ENCODE data around the gene SLC1A5.

- TF ChIP-seq CTCF (IDR thresholded peaks at IDR 0.05) (no peak), POLR2A (IDR thresholded peaks at IDR 0.05; ENCODE audit: low read depth) (no peak)
Observed at GRCh38 chr19:46773018-46773399, 15.4 kb downstream of the SLC1A5 start.
